ENCODE results near the gene TRIM7.

TRIM7 gene

GRCh38 chr5:181145133-181145532 lies 59.9 kb downstream of the TRIM7 start:
- no peaks in the 10 kb centered on the region for H3K79me2 ChIP-seq (ENCODE audit: insufficient read depth, low read length)
- no peaks in the 10 kb centered on the region for H3K9me2 ChIP-seq (replicated peaks; ENCODE audit: low read depth, low read length)
- H3K27me3 ChIP-seq (ENCODE audit: insufficient read depth, low read length, poor library complexity, severe bottlenecking), result no peaks in the 10 kb centered on the region
- TF ChIP-seq EZH2phosphoT487 (IDR thresholded peaks at IDR 0.05; ENCODE audit: borderline replicate concordance), result no peak
- H3K4me1 ChIP-seq (ENCODE audit: insufficient read depth, low read length, poor library complexity, severe bottlenecking), result no peaks in the 10 kb centered on the region
- H3K4me2 ChIP-seq (ENCODE audit: low read depth, low read length, poor library complexity, severe bottlenecking), result no peak overlapping the region
- H2AFZ ChIP-seq (ENCODE audit: low read length), result no peak overlapping the region
- H3K36me3 ChIP-seq (ENCODE audit: insufficient read depth, low read length), result no peaks in the 10 kb centered on the region
- no peaks in the 10 kb centered on the region for H3K9me3 ChIP-seq (ENCODE audit: insufficient read depth, low read depth, low read length)
- no peaks in the 10 kb centered on the region for H4K20me1 ChIP-seq (ENCODE audit: insufficient read depth, low read length, poor library complexity, severe bottlenecking)
- H3K9ac ChIP-seq (ENCODE audit: low read depth, low read length, poor library complexity, severe bottlenecking), result no peak overlapping the region
- H3F3A ChIP-seq (ENCODE audit: low read depth), result no peaks in the 10 kb centered on the region
- no peak overlapping the region for H3K4me3 ChIP-seq (ENCODE audit: low read length, poor library complexity, severe bottlenecking)
